GM18517 (cell line): ENCODE measurements around the gene XPR1.

Experiments used
- ATAC-seq: cut with Tn5 transposase; IDR thresholded peaks from one replicate; pipeline ENCODE4 v1.9.1; 2021; ENCODE audit warnings: mild to moderate bottlenecking, moderate library complexity; ENCODE audit not compliant: unreplicated experiment

Gene XPR1

GRCh38 chr1:180631766-180632325, at the start of gene XPR1:
Gene XPR1 (plus strand): TSS chr1:180632022. CDS start chr1:180632202, 180 bp downstream.
- peak; percentile 88 for ATAC-seq

GRCh38 chr1:180584869-180585268, 47.0 kb upstream of the XPR1 start:
- ATAC-seq = no peak

GRCh38 chr1:180585994-180586359, 45.8 kb upstream of the XPR1 start:
- no peak for ATAC-seq

- ATAC-seq = no peak
Measured at GRCh38 chr1:180586671-180587155, 45.1 kb upstream of the XPR1 start.

- no peak for ATAC-seq
Measured at GRCh38 chr1:180588121-180588520, 43.7 kb upstream of the XPR1 start.

- no peak for ATAC-seq
Measured at GRCh38 chr1:180590889-180591288, 40.9 kb upstream of the XPR1 start.

- ATAC-seq = no peak
Measured at GRCh38 chr1:180593382-180593781, 38.4 kb upstream of the XPR1 start.

- ATAC-seq = no peak
Measured at GRCh38 chr1:180594723-180595122, 37.1 kb upstream of the XPR1 start.

- ATAC-seq = no peak
Measured at GRCh38 chr1:180595966-180596365, 35.9 kb upstream of the XPR1 start.

GRCh38 chr1:180597520-180597919, 34.3 kb upstream of the XPR1 start:
- no peak for ATAC-seq

GRCh38 chr1:180598333-180598974, 33.4 kb upstream of the XPR1 start:
- ATAC-seq = no peak

- ATAC-seq = no peak
Measured at GRCh38 chr1:180600343-180600742, 31.5 kb upstream of the XPR1 start.

- ATAC-seq = no peak
Measured at GRCh38 chr1:180601512-180601911, 30.3 kb upstream of the XPR1 start.

- no peak for ATAC-seq
Measured at GRCh38 chr1:180603223-180603849, 28.5 kb upstream of the XPR1 start.

GRCh38 chr1:180603850-180604226, 28.0 kb upstream of the XPR1 start:
- no peak for ATAC-seq

GRCh38 chr1:180606155-180606554, 25.7 kb upstream of the XPR1 start:
- ATAC-seq = no peak

- no peak for ATAC-seq
Measured at GRCh38 chr1:180609643-180610555, 21.9 kb upstream of the XPR1 start.

GRCh38 chr1:180610556-180611015, 21.2 kb upstream of the XPR1 start:
- no peak for ATAC-seq

GRCh38 chr1:180611016-180611930, 20.5 kb upstream of the XPR1 start:
- ATAC-seq = no peak

GRCh38 chr1:180612632-180613031, 19.2 kb upstream of the XPR1 start:
- ATAC-seq = no peak
